HEK293T (cell line): ENCODE data around the gene TMEM44.

Experiments used
- ARNT ChIP-seq: fragments of 450-650 bp; IDR thresholded peaks from 2 replicates; pipeline ENCODE4 v1.6.1; 2017; ENCODE audit warnings: mild to moderate bottlenecking
- BHLHE40 ChIP-seq: fragments of 450-650 bp; IDR thresholded peaks from 2 replicates; pipeline ENCODE4 v1.6.1; 2016; ENCODE audit warnings: mild to moderate bottlenecking, moderate library complexity, borderline replicate concordance
- ELF4 ChIP-seq: fragments of 450-650 bp; IDR thresholded peaks from 2 replicates; pipeline ENCODE4 v1.6.1; 2017; ENCODE audit warnings: antibody characterized with exemption
- FOXA1 ChIP-seq: fragments of 450-650 bp; IDR thresholded peaks from 2 replicates; pipeline ENCODE4 v1.6.1; 2016; ENCODE audit warnings: mild to moderate bottlenecking
- FOXK2 ChIP-seq: fragments of 450-650 bp; IDR thresholded peaks from 2 replicates; pipeline ENCODE4 v1.6.1; 2016; ENCODE audit warnings: mild to moderate bottlenecking
- L3MBTL2 ChIP-seq: fragments of 450-650 bp; conservative IDR thresholded peaks from 2 replicates; pipeline ENCODE4 v1.6.1; 2016; ENCODE audit warnings: mild to moderate bottlenecking
- NFRKB ChIP-seq: fragments of 450-650 bp; IDR thresholded peaks from 2 replicates; pipeline ENCODE4 v1.6.1; 2016; ENCODE audit warnings: mild to moderate bottlenecking, moderate library complexity
- SP1 ChIP-seq: fragments of 450-650 bp; IDR thresholded peaks from 2 replicates; pipeline ENCODE4 v1.6.1; 2017
- SUZ12 ChIP-seq: fragments of 450-650 bp; IDR thresholded peaks from 2 replicates; pipeline ENCODE4 v1.6.1; 2016; ENCODE audit warnings: mild to moderate bottlenecking

DNA sequence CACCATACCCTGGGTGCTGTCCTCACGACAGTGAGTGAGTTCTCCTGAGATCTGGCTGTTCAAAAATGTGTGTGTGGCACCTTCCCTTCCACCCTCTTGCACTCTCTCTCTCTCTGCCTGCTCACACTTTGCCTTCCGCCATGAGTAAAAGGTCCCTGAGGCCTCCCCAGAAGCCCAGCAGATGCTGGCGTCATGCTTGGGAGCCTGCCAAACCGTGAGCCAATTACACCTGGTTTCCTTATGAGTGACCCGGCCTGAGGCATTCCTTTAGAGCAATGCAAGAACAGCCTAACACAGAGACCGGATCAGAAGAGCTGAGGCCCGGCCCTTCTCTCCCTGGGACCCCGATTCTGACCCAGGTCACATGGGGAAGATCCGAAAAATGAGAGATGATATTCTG, 15.4 kb downstream of the TMEM44 start:
- TF ChIP-seq FOXK2: no peak
- no peak for TF ChIP-seq ELF4
- TF ChIP-seq SUZ12: no peak
- no peak for TF ChIP-seq L3MBTL2
- no peak for TF ChIP-seq NFRKB
- TF ChIP-seq SP1: no peak
- TF ChIP-seq BHLHE40: no peak
- no peak for TF ChIP-seq FOXA1
- no peak for TF ChIP-seq ARNT
